ENCODE results near the gene OXNAD1.

Gene OXNAD1

GRCh38 chr3:16350597-16351318 lies 85.7 kb downstream of the OXNAD1 start:
- Histone ChIP-seq H3K9me3 (replicated peaks; ENCODE audit: insufficient read depth, low read length) (no peaks in the 10 kb centered on the region), H3K79me2 (ENCODE audit: low read length) (no peaks in the 10 kb centered on the region), H3K27ac (ENCODE audit: low read length) (no peak overlapping the region), H3K36me3 (replicated peaks; ENCODE audit: insufficient read depth, low read length) (no peaks in the 10 kb centered on the region), H3K4me3 (ENCODE audit: low read length) (no peak overlapping the region), H3F3A (ENCODE audit: insufficient read depth, low read length) (no peaks in the 10 kb centered on the region), H3K27me3 (replicated peaks; ENCODE audit: insufficient read depth, low read length) (no peaks in the 10 kb centered on the region), H2AFZ (ENCODE audit: low read length) (no peak overlapping the region), H3K4me2 (ENCODE audit: low read depth, low read length) (no peak overlapping the region), H4K20me1 (ENCODE audit: insufficient read depth, low read length) (no peaks in the 10 kb centered on the region), H3K9me2 (replicated peaks; ENCODE audit: insufficient read depth, low read length) (no peaks in the 10 kb centered on the region), H3K9ac (ENCODE audit: low read length) (no peak overlapping the region), H3K4me1 (ENCODE audit: low read length) (no peaks in the 10 kb centered on the region)
- no peak for DNase-seq
- TF ChIP-seq, protein P1, sequence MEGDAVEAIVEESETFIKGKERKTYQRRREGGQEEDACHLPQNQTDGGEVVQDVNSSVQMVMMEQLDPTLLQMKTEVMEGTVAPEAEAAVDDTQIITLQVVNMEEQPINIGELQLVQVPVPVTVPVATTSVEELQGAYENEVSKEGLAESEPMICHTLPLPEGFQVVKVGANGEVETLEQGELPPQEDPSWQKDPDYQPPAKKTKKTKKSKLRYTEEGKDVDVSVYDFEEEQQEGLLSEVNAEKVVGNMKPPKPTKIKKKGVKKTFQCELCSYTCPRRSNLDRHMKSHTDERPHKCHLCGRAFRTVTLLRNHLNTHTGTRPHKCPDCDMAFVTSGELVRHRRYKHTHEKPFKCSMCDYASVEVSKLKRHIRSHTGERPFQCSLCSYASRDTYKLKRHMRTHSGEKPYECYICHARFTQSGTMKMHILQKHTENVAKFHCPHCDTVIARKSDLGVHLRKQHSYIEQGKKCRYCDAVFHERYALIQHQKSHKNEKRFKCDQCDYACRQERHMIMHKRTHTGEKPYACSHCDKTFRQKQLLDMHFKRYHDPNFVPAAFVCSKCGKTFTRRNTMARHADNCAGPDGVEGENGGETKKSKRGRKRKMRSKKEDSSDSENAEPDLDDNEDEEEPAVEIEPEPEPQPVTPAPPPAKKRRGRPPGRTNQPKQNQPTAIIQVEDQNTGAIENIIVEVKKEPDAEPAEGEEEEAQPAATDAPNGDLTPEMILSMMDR (IDR thresholded peaks at IDR 0.05; ENCODE audit: low read length) = no peak
- TF ChIP-seq EZH2 (optimal IDR thresholded peaks at IDR 0.05; ENCODE audit: low read depth, low read length) (no peak), EZH2phosphoT487 (IDR thresholded peaks at IDR 0.05; ENCODE audit: low read length) (no peak)

- Histone ChIP-seq H3K9ac (ENCODE audit: low read length) (no peak overlapping the region), H3K79me2 (ENCODE audit: low read length) (no peaks in the 10 kb centered on the region), H3K27ac (ENCODE audit: low read length) (no peak overlapping the region), H2AFZ (ENCODE audit: low read length) (no peak overlapping the region), H4K20me1 (ENCODE audit: insufficient read depth, low read length) (no peaks in the 10 kb centered on the region), H3K4me2 (ENCODE audit: low read depth, low read length) (no peak overlapping the region), H3K27me3 (replicated peaks; ENCODE audit: insufficient read depth, low read length) (no peaks in the 10 kb centered on the region), H3K9me2 (replicated peaks; ENCODE audit: insufficient read depth, low read length) (no peaks in the 10 kb centered on the region), H3K4me1 (ENCODE audit: low read length) (no peaks in the 10 kb centered on the region), H3K4me3 (ENCODE audit: low read length) (no peak overlapping the region), H3K36me3 (replicated peaks; ENCODE audit: insufficient read depth, low read length) (no peaks in the 10 kb centered on the region), H3F3A (ENCODE audit: insufficient read depth, low read length) (no peaks in the 10 kb centered on the region), H3K9me3 (replicated peaks; ENCODE audit: insufficient read depth, low read length) (no peaks in the 10 kb centered on the region)
- TF ChIP-seq, protein P1 (IDR thresholded peaks at IDR 0.05; ENCODE audit: low read length) = no peak
- TF ChIP-seq EZH2phosphoT487 (IDR thresholded peaks at IDR 0.05; ENCODE audit: low read length) (no peak), EZH2 (optimal IDR thresholded peaks at IDR 0.05; ENCODE audit: low read depth, low read length) (no peak)
- DNase-seq = no peak
These were observed 87.4 kb downstream of the OXNAD1 start for GRCh38 chr3:16352428-16352827.

- Histone ChIP-seq H3K27me3 (replicated peaks; ENCODE audit: insufficient read depth, low read length) (no peaks in the 10 kb centered on the region), H3K27ac (ENCODE audit: low read length) (no peak overlapping the region), H3K9ac (ENCODE audit: low read length) (no peak overlapping the region), H3K4me1 (ENCODE audit: low read length) (no peaks in the 10 kb centered on the region), H3K79me2 (ENCODE audit: low read length) (no peaks in the 10 kb centered on the region), H2AFZ (ENCODE audit: low read length) (no peak overlapping the region), H3K9me2 (replicated peaks; ENCODE audit: insufficient read depth, low read length) (no peaks in the 10 kb centered on the region), H3K9me3 (replicated peaks; ENCODE audit: insufficient read depth, low read length) (no peaks in the 10 kb centered on the region), H3K36me3 (replicated peaks; ENCODE audit: insufficient read depth, low read length) (no peaks in the 10 kb centered on the region), H3F3A (ENCODE audit: insufficient read depth, low read length) (no peaks in the 10 kb centered on the region), H4K20me1 (ENCODE audit: insufficient read depth, low read length) (no peaks in the 10 kb centered on the region), H3K4me3 (ENCODE audit: low read length) (no peak overlapping the region), H3K4me2 (ENCODE audit: low read depth, low read length) (no peak overlapping the region)
- DNase-seq = no peak
- TF ChIP-seq EZH2phosphoT487 (IDR thresholded peaks at IDR 0.05; ENCODE audit: low read length) (no peak), EZH2 (optimal IDR thresholded peaks at IDR 0.05; ENCODE audit: low read depth, low read length) (no peak)
- TF ChIP-seq, protein P1 (IDR thresholded peaks at IDR 0.05; ENCODE audit: low read length) = no peak
These were observed 89.3 kb downstream of the OXNAD1 start for GRCh38 chr3:16354291-16354690.

Measured in MM.1S (cell line).